ENCODE results near the gene PEF1. TPM values are rescaled to one million over a fixed set of nuclear protein-coding genes. Genes with fewer than 3 reads are reported as not detected.
A peak's percentile ranks its signal among the peaks of the same experiment; 100 is the strongest.

The PEF1 gene
- 53.3 TPM for total RNA-seq

DNA sequence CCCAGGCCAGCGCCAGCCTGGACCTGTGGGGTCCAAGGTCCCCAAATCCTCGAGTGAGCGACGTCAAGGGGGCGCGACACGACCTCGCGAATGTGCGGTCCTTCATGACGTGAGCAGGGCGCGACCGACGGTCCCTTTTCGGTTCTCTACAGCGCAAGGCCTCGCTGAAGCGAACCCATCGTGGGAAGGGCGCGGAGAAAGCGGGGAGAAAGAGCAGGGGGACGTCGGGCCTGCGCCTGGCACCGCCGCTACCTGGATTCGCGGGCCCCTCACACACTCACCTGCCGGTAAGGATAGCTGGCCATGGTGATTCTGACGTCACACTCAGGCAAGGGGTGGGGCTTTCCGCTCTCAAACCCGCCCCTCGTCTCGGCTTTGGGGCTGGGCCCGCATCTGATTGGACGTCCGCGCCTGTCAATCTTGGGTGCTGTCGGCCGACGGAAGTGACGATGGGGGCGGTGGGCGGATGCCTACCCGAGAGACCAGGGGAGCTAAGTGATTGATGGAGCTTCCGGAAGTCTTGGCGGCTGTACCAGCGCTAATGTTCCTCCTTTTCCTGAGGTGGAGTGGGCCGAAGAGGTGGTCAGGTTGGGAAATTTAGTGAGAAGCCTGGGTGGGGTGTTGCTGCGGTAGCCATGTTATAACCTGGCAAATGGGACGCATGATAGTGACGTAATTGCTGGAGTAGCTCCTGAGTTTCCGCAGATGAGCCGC lies at the start of gene PEF1:
Gene PEF1 (minus strand): TSS at position 317 of the 714 bp plus-strand sequence. CDS start 12 bp downstream, at position 305.
- Histone ChIP-seq H3K4me3 (peak within 1 kb of the TSS; percentile 79 to 95), H3K27ac (peak within 1 kb of the TSS; percentile 98), H3K9me3 (no peaks in the 10 kb centered on the region), H3K27me3 (no peaks in the 10 kb centered on the region), H3K36me3 (no peaks in the 10 kb centered on the region), H3K4me1 (peaks cover 46% of the 10 kb centered on the region)
- intact Hi-C loops (cut with DNase I): no loop called here
- DNase-seq (ENCODE audit: extremely low spot score in 2 of 2): peak; percentile 99 to 100
- no peak for TF ChIP-seq CTCF (IDR thresholded peaks at IDR 0.05)
- peak in 1 of 2 donors; percentile 64 for TF ChIP-seq POLR2A (IDR thresholded peaks at IDR 0.05)
- TF ChIP-seq POLR2AphosphoS5 (IDR thresholded peaks at IDR 0.05; ENCODE audit: insufficient read depth in 1 of 2, low read depth in 1 of 2): peak; percentile 97

DNA sequence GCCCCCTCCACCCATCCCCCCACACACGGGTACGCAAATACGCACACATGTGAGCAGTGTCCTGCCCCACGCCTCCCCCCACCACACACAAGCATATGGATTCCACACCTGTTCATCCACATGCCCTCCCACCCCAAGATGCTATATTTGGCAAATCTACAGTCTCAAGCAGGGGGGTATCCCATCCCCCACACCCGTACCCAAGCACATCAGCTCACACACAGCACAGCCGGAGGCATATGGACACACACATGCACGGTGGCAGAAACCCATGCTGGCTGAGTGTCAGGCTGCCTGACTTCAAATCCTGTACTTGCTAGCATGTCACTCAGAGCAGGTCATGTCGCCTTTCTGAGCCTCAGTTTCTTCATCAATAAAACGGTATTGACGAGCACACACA lies 48.6 kb upstream of the PEF1 start:
- H3K36me3 ChIP-seq: peaks cover 0 to 41% of the 10 kb centered on the region in 2 donors

DNA sequence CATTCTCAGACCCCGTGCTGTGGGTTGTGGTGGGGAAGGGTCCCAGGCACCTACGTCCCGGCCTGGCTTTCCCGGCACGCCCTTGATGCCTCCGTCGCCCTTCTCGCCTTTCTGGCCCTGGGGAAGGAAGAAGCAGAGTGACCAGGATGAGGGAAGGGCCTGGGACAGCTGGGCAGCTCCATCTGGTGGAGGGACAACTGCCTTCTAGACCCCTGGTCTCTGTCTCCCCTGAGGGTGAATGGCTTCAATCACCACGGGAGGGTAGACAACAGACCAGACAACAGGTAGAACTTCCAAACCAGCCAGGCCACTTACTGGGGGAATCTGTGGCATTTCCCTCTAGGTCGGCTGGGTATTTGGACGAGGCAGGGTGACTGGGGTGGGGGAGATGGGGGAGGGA lies 47.3 kb upstream of the PEF1 start:
- Histone ChIP-seq H3K4me1 (no peaks in the 10 kb centered on the region), H3K27ac (no peak overlapping the region), H3K9me3 (no peaks in the 10 kb centered on the region), H3K36me3 (peaks cover 0 to 30% of the 10 kb centered on the region in 2 donors), H3K27me3 (no peaks in the 10 kb centered on the region), H3K4me3 (no peak overlapping the region)
- DNase-seq (ENCODE audit: extremely low spot score in 2 of 2): no peak
- TF ChIP-seq POLR2A (IDR thresholded peaks at IDR 0.05) (no peak), CTCF (IDR thresholded peaks at IDR 0.05) (no peak)
- intact Hi-C loops (cut with DNase I): no loop called here

More for the DNA sequence above, 48.6 kb upstream of the PEF1 start:
- Histone ChIP-seq H3K27ac (no peak overlapping the region), H3K4me1 (peaks cover 12% of the 10 kb centered on the region), H3K27me3 (no peaks in the 10 kb centered on the region), H3K4me3 (no peak overlapping the region), H3K9me3 (no peaks in the 10 kb centered on the region)
- TF ChIP-seq POLR2AphosphoS5 (IDR thresholded peaks at IDR 0.05; ENCODE audit: insufficient read depth in 1 of 2, low read depth in 1 of 2): no peak
- TF ChIP-seq POLR2A (IDR thresholded peaks at IDR 0.05): no peak
- no peak for TF ChIP-seq CTCF (IDR thresholded peaks at IDR 0.05)
- DNase-seq (ENCODE audit: extremely low spot score in 2 of 2): no peak
- intact Hi-C loops (cut with DNase I): no loop called here

GRCh38 chr1:31691446-31691845 lies 46.8 kb upstream of the PEF1 start:
- no peaks in the 10 kb centered on the region for H3K9me3 ChIP-seq
- intact Hi-C loops (cut with DNase I): no loop called here
- H3K27ac ChIP-seq: no peak overlapping the region
- TF ChIP-seq POLR2A (IDR thresholded peaks at IDR 0.05) (no peak), CTCF (IDR thresholded peaks at IDR 0.05) (no peak), POLR2AphosphoS5 (IDR thresholded peaks at IDR 0.05; ENCODE audit: insufficient read depth in 1 of 2, low read depth in 1 of 2) (no peak)
- H3K27me3 ChIP-seq: no peaks in the 10 kb centered on the region
- H3K4me1 ChIP-seq: no peaks in the 10 kb centered on the region
- peaks cover 0 to 25% of the 10 kb centered on the region in 2 donors for H3K36me3 ChIP-seq
- no peak overlapping the region for H3K4me3 ChIP-seq
- no peak for DNase-seq (ENCODE audit: extremely low spot score in 2 of 2)

DNA sequence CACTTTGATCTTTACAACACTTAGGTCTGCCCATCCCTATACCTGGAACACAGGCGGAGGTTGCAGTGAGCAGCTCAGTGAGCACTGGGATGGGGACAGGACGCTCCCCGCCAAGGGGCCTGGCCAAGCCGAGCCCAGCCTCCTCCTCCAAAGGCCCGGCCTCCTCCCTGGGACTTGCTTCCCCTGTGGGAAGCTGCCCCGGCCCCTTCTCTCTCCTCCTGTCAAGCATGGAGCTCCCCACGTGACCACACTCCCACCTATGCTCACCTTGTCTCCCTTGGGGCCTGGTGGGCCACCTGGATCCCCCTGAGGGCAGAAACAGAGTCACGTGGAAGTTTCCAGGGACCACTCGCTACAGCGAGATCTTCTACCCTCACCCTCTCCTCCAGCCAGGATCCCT lies 46.2 kb upstream of the PEF1 start:
- no peaks in the 10 kb centered on the region for H3K27me3 ChIP-seq
- no peak for TF ChIP-seq POLR2A (IDR thresholded peaks at IDR 0.05)
- no peak for TF ChIP-seq POLR2AphosphoS5 (IDR thresholded peaks at IDR 0.05; ENCODE audit: insufficient read depth in 1 of 2, low read depth in 1 of 2)
- no peak for TF ChIP-seq CTCF (IDR thresholded peaks at IDR 0.05)

More for the DNA sequence above, 46.2 kb upstream of the PEF1 start:
- H3K4me3 ChIP-seq: no peak overlapping the region
- no peak overlapping the region for H3K27ac ChIP-seq
- H3K4me1 ChIP-seq: no peaks in the 10 kb centered on the region
- no peaks in the 10 kb centered on the region for H3K9me3 ChIP-seq
- H3K36me3 ChIP-seq: peaks cover 0 to 25% of the 10 kb centered on the region in 2 donors
- intact Hi-C loops (cut with DNase I): no loop called here
- no peak for DNase-seq (ENCODE audit: extremely low spot score in 2 of 2)

Data from vagina (tissue), 2 donors.